Colonic mucosa (tissue), 4 donors: Measurements from ENCODE around the gene FNBP1. TPM values are rescaled to one million over a fixed set of nuclear protein-coding genes. Genes with fewer than 3 reads are reported as not detected.
A peak's percentile ranks its signal among the peaks of the same experiment; 100 is the strongest.

ENCODE experiments used
- DNase-seq: peaks from one replicate; pipeline ENCODE4 v3.0.0-alpha.2; 2020
- H3K27ac ChIP-seq: fragments of 200-600 bp; one replicate; pipeline ENCODE4 v1.8.0; 2021
- H3K27me3 ChIP-seq: fragments of 200-600 bp; one replicate; pipeline ENCODE4 v1.8.0; 2021
- H3K36me3 ChIP-seq: fragments of 200-600 bp; one replicate; pipeline ENCODE4 v1.8.0; 2021
- H3K4me1 ChIP-seq: fragments of 200-600 bp; one replicate; pipeline ENCODE4 v1.8.0; 2021; ENCODE audit warnings: mild to moderate bottlenecking
- H3K4me3 ChIP-seq: fragments of 200-600 bp; one replicate; pipeline ENCODE4 v1.8.0; 2021
- H3K9ac ChIP-seq, 2 donors: one replicate each; pipeline ENCODE4 v1.7.0; 2013; ENCODE audit warnings: control low read depth in 2 of 2, low read depth in 2 of 2, low read length in 2 of 2
- H3K9me3 ChIP-seq: fragments of 200-600 bp; one replicate; pipeline ENCODE4 v1.8.0; 2021
- CTCF ChIP-seq: fragments of 200-600 bp; IDR thresholded peaks from one replicate; pipeline ENCODE4 v1.8.0; 2022; ENCODE audit warnings: antibody characterized with exemption, mild to moderate bottlenecking
- intact Hi-C: fragments of 100-400 bp; cut with DNase I; formaldehyde crosslinking; loops from one replicate; pipeline ENCODE4 v1.14.1; 2022
- total RNA-seq, 2 donors: library from RNA; stranded (reverse); fragmentation: NEBNext Ultra II Directional in 1 of 2; extraction: Animal tissue kit (Norgen Biotek cat#: 25700) in 1 of 2; gene quantifications; one replicate each; pipeline ENCODE4 v1.2.1, GENCODE V29; 2021
- donor health status: healthy.
- donor health status: DM: no; HTN: no; CAD: no.
- donor health status: DM: no; HTN: no; CAD: no.

FNBP1 gene
- total RNA-seq, 2 donors from 2014 or later = 24.7 to 55.5 TPM

- Histone ChIP-seq H3K27ac (no peak overlapping the region), H3K4me3 (no peak overlapping the region), H3K27me3 (no peaks in the 10 kb centered on the region), H3K4me1 (peaks cover 6% of the 10 kb centered on the region), H3K9ac (no peak overlapping the region), H3K36me3 (no peaks in the 10 kb centered on the region), H3K9me3 (no peaks in the 10 kb centered on the region)
- intact Hi-C loops = no loop called here
- DNase-seq = no peak
- TF ChIP-seq CTCF = no peak
Measured at GRCh38 chr9:130049431-130050210, 6.6 kb upstream of the FNBP1 start.

- Histone ChIP-seq H3K9ac (no peak overlapping the region), H3K27me3 (no peaks in the 10 kb centered on the region), H3K9me3 (no peaks in the 10 kb centered on the region), H3K27ac (peak overlapping the region; percentile 57), H3K4me1 (peaks cover 6% of the 10 kb centered on the region), H3K4me3 (no peak overlapping the region), H3K36me3 (no peaks in the 10 kb centered on the region)
- no peak for TF ChIP-seq CTCF
- intact Hi-C loops = no loop called here
- DNase-seq = no peak
Measured at GRCh38 chr9:130045725-130046450, 2.9 kb upstream of the FNBP1 start.

GRCh38 chr9:130043654-130044623 is 950 bp upstream of the FNBP1 start:
- H3K27ac ChIP-seq = peak overlapping the region; percentile 84
- peaks cover 6% of the 10 kb centered on the region for H3K4me1 ChIP-seq
- H3K36me3 ChIP-seq = no peaks in the 10 kb centered on the region
- TF ChIP-seq CTCF = no peak
- no peaks in the 10 kb centered on the region for H3K9me3 ChIP-seq
- intact Hi-C loops = loop anchor here (5.0 kb wide), 1 partner anchor 157 kb away; no protein-coding TSS in a partner anchor
- H3K9ac ChIP-seq = peak overlapping the region; percentile 48 to 87
- H3K4me3 ChIP-seq = peak overlapping the region; percentile 89
- H3K27me3 ChIP-seq = no peaks in the 10 kb centered on the region
- DNase-seq = peak; percentile 56

- Histone ChIP-seq H3K4me1 (peaks cover 6% of the 10 kb centered on the region), H3K9ac (peak overlapping the region; percentile 84 to 92), H3K27ac (peak overlapping the region; percentile 84), H3K36me3 (no peaks in the 10 kb centered on the region), H3K27me3 (no peaks in the 10 kb centered on the region), H3K4me3 (peak overlapping the region; percentile 89), H3K9me3 (no peaks in the 10 kb centered on the region)
- no peak for TF ChIP-seq CTCF
- DNase-seq = no peak
- intact Hi-C loops = loop anchor here (5.0 kb wide), 1 partner anchor 155 kb away; no protein-coding TSS in a partner anchor
Measured at GRCh38 chr9:130042406-130042884, 544 bp downstream of the FNBP1 start.
